DMS 273 treated with DMSO at 0.1 percent for 48 hours (cell line): ENCODE results near the gene SIRPB2.

Source experiments
- DNase-seq: peaks from one replicate; lab custom pipeline; 2025; lab: John Stamatoyannopoulos, UW

The SIRPB2 gene

DNA sequence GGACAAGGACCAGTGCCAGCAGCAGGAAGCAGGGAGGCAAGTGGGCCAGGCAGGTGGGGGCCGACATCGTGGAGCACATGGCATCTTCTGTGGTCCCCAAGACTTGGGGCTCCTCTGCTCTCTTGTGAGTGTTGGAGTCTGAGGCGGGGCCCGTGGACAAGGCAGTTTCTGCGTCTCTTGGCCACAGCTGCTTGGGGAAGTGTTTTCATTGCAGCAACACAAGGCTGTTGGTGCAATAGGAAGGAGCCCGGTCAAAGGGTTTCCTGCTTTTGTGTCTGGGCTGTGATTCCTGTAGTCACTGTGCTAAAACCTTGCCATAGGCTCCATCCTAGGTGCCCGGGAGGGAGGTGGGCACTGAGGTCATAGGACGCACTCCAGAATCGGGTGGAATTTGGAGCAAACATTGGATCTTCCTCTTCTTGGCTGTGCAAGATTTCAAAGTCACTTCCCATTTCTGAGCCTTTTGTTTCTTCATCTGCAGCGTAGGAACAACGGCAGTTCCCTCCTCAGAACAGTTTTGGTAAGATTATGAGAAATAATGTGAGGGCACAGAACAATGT is at the start of gene SIRPB2:
Gene SIRPB2 (minus strand): TSS at position 140 of the 560 bp plus-strand sequence. CDS start 61 bp downstream, at position 79.
- DNase-seq = no peak

DNA sequence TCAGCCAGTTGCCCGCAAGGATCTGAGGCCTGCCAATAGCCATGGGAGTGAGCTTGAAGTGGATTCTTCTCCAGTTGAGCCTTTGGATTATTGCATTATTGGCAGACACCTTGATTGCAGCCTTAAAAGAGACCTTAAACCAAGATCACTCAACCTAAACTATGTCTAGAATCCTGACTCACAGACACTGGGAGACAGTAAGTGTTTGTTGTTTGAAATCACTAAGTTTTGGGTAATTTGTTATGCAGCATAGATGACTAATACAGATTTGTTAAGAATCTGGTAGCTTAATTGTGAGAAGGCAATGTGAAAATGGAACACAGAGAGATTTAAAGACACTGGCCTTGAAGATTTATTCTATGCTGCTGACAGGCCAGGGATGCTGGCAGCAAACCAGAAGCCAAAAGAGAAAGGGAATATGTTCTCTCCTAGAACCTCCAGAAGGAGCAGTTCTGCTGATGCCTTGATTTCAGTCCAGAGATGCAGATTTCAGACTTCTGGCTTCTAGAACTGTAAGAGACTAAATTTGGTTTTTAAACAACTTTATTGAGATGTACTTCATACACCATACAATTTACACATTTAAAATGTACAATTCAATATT is 48.7 kb upstream of the SIRPB2 start:
- DNase-seq = no peak

DNA sequence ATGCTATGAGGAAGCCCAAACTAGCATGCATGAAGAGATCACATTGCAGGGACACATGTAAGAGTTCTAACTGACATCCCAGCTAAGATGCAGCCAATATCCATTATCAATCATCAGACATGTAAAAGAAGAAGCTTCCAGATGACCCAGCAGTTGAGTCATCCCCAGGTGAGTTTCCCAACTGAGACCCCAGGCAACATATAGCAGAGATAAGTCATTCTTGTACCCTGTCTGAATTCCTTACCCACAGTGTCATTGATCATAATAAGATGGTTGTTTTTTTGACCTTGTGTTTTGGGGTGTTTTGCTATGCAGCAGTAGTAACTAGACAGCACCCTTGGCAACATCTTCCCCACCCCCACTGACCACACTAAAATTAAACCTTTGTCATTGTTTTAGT is 47.4 kb upstream of the SIRPB2 start:
- DNase-seq = no peak

DNA sequence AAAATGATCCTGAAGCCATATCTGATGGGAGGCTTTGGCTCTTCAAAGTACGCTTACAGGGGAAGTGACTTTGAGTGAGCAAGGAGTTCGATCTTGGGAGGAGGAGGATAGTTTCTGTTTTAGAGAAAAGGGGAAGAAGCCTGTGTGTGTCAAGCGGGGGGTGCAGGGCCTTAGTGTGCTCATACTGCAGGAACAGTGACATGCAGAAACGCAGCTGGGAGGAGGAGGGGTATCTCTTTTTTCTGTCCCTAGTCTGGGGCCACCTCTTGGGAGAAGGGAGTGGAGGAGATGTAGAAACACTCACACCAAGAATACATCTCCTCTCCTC is 46.5 kb upstream of the SIRPB2 start:
- no peak for DNase-seq

DNA sequence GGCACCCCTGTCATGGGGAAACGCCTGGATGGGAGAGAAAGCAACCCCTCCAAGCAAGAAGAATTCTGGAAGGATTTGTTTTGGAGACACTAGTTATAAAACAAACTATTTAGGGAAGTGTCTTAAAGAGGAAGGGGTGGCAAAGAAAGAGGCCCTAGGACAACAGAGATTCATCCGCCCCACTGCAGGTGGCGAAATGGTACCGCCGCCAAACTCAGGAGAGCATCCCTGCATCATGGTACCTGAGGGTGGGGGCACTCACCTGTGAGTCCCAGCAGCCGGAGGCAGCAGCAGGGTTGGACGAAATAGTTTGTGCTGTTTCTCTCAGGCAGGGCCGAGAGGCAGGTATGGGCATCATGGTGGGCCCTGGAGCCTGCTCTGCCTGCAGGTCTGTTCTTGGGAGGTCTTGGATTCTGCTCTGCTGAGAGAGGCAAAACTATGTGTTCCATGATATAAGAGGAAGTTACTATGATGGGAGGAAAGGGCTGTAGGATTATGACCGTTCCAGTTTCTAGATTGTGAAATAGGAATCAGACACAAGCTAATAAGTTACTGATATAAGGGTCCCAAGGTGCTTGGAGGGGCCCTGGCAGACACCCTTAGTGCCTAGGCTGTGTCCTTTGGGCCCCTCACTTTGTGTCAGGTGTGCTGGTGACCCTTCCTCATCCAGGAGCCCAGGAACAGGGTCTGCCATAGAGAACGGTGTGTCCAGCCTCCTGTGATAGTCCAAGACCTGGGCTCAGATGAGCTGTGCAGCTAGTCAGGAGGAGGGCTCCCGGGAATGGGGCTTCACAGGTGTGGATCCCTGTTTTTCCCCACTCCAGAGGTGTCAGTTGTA is 45.9 kb upstream of the SIRPB2 start:
- DNase-seq = no peak

DNA sequence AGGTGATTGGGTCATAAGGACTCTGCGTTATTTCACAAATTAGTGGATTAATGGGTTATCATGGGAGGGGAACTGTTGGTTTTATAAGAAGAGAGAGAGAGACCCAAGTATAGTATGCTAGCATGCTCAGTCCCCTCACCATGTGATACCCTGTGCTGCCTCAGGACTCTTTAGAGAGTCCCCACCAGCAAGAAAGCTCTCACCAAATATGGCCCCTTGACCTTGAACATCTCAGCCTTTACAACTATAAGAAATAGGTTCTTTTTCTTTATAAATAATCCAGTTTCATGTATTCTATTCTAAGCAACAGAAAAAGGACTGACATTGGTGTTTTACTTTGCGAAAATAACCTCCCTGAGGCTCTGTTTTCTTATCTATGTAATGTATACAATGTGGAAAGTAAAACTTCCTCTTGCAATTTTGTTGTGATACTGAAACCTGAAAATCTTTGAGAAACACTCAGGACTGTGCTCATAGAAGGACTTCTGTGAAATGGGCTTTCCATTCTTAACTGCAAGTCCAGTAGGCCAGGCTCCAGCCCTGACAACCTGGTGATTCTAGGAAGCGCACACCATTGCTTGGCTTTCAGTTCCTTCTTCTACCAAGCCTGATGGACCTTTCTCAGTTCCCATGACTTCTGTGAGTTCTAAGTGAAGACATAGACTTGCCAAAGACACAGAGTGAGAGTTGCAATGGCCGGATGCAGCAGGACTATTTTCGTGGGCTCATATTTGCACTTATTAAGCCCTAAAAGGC is 44.4 kb upstream of the SIRPB2 start:
- DNase-seq = no peak

DNA sequence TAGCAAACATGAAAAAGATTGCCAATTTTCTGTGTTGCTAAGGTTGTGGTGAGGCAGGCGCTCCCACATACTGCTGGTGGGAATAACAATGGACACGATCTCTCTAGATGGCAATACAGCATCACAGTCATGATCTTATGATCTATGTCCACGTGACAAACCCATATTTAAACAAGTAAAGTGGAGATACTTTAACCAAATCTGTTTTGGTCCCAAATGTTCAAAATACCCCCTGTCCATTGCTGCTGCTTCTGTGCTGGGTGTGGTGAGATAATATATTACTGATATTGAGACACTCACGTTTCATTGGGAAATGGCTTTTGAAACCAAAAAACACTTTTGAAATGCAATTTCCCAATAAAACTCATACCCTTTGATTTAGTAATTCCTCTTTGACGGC is 43.3 kb upstream of the SIRPB2 start:
- no peak for DNase-seq

DNA sequence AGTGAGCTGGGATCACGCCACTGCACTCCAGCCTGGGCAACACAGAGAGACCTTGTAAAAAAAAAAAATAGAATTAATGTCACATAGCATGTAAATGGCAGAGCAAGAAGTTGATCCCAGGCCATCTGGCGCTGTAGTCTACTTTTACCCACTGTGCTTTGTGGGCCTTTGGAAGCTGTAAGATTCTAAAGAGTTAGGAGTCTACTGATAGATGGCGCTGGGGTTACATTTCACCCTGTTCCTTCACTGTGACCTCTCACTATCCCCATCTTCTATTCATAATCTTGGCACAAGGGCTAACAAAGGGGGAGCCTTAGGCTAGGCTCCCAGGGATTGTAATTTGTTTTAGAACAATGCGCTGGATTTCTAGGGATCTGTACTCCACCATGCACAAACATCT is 41.8 kb upstream of the SIRPB2 start:
- no peak for DNase-seq

DNA sequence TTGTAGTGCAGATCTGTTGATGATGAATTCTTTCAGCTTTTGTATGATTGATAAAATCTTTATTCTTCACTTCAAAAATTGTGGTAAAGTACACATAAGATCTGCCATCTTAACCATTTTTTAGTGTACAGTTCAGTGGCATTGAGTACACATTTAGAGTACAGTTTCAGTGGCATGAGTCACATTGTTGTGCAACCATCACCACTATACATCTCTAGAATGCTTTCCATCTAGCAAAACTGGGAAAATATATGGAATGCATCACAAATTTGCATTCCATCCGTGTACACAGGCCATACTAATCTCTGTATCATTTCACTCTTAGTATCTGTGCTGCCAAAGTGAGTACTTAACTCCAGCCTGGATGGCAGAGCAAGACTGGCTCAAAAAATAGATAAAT is 37.6 kb upstream of the SIRPB2 start:
- no peak for DNase-seq

DNA sequence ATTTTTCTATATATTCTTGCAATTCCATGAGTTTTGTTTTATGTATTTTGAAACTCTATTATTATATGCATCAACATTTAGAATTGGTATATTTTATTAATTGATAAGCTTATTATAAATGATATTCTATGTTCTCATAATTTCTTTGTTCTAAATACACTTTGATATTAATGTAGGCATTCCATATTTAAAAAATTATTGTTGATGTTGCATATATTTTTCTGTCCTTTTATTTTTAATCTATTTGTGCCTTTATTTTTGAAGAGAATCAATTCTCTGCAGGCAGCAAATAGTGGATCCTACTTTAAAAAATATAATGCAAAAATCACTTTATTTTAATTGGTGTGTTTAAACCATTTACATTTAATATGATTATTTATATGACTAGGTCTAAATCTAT is 36.7 kb upstream of the SIRPB2 start:
- DNase-seq = no peak

DNA sequence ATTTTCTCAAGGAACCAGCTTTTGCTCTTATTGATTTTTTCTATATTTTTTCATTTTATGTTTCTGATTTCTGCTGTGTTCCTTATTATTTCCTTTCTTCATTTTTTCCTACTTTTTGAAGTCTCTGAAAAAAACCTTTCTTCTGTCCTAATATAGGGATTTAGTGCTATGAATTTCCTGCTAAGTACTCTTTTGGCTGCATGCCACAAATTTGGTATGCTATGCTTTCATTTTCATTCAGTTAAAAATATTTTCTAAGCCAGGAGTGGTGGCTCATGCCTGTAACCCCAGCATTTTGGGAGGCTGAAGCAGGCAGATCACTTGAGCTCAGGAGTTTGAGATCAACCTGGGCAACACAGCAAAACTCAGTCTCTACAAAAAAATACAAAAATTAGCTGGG is 35.7 kb upstream of the SIRPB2 start:
- DNase-seq = no peak

DNA sequence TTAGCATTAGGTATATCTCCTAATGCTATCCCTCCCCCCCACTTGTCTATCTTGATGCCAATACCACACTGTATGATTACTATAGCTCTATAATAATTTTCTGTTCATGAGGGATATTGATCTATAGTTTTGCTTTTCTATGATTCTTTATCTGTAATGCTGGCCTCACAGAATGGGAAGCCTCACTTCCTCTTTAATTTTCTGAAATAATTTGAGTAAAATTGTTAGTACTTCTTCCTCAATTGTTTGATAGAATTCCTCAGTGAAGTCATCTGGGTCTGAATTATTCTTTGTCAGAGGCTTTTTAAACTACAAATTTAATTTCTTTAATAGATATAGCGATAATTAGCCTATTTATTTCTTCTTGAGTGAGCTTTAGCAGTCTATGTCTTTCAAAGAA is 35.1 kb upstream of the SIRPB2 start:
- DNase-seq = no peak

DNA sequence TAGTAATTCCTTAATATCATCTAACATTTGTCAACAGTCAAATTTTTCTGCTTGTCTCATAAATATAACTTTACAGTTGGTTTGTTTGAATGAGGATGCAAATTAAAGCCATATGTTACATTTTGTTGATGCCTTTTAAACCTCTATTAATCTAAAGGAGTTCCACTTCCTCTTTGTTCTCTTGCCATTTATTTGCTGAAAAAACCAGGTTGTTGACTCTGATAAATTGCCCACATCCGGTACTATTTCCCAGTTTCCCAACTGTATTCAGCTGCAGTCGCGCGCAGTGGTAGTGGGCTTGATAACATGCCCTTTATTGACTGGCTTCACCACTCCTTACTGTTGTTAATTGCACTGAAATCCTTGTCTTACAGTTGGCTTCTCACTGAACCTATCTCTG is 32.8 kb upstream of the SIRPB2 start:
- no peak for DNase-seq

DNA sequence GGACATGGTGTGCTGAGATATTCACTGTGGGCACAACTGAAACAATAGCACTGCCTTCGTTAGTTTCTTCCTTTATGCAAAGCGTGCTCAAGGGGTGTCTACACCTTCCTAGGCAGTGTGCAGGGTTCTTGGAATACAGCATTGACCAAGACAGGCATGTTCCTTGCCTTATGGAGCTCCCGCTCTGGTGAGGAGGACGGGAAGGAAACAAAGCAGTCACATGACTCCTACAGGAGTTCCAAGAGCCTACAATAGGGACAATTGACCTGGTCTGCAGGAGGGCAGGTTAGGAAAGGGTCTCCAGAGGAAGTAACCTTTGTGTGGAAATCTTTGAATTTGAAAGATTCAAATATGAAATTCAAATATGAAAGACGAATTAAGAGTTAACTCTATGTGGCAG is 25.8 kb upstream of the SIRPB2 start:
- DNase-seq = no peak

DNA sequence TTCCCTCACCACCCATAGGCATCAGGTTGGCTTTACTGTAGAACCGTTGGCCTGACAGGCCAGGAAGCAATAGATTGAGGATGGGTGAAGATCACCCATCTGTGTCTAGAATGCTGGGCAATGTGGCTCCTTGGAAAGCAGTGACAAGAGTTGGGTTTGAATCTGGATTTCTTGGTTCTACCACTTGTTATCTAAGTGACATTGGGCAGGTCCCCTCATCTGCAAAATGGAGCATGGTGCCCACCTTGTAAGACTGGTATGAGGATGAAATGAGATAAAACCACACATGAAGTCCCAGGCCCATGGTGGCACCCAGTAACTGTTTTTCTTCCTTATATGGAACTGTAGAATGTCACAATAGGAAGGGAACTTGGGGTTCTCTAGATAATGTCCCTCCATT is 22.6 kb upstream of the SIRPB2 start:
- no peak for DNase-seq

DNA sequence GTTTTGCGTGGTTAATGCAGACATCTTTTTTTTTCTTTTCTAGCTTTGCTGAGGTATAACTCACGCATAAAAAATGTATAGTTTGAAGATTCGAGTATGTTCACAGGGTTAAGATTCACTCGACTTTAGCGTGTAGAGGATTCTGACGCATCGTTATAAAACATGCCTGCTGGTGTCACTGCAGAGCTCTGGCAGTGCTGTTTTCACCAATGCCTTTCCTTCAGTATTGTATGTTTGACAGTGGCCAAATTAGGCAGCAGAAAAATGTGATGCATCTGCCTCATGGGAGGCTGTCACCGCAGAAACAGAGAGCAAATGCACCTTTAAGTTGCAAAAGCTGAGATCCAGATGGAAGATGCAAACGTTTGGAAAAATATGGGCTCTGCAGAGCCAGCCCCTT is 18.0 kb upstream of the SIRPB2 start:
- no peak for DNase-seq

DNA sequence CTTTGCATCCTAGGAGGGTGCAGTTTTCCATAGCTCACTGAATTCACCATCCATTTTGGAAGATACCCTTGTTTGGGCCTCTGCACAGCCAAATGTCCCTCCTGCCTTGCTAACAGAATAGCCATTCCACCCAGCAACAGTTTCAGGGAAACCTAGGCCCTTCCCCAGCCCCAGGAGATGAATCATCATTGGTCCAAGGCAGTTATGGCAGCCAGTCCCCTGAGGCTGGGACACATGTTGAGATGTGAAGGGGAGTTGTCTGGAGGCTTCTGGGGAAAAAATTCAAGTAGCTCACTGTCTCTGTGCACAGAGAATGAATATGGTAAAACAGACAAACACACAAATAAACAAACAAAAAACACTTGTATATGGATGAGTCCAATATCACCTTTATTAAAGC is 17.4 kb upstream of the SIRPB2 start:
- no peak for DNase-seq

DNA sequence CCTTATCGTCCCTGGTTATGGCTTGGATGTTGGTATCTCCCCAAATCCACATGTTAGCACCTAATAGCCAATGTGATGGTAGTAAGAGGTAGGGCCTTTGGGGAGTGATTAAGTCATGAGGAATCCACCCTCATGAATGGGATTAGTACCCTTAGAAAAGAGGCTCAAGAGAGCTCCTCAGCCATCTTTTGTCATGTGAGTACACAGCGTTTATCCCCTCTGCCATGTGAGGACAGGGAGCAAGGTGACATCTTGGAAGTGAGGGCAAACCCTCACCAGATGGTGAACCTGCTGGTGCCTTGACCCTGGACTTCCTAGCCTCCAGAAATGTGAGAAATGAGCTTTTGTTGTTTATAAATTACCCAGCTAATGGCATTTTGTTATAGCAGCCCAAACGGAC is 16.1 kb upstream of the SIRPB2 start:
- no peak for DNase-seq

DNA sequence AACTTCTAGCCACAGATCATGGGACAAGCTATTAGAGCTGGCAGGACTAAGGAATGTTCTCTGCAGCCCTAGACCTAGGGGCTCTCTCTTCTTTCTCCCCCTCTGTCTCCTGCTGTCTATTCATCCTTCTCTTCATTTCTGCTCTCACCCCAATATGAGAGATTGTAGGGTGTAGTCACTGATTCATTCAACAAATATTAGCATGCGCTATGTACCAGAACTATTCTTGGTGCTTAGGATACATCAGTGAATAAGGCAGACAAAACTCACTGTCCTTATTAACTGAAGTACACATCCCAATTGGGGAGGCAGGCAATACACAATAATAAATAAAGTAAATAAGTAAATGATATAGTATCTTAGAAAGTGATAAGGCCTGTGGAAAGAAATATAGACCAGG is 14.7 kb upstream of the SIRPB2 start:
- no peak for DNase-seq

DNA sequence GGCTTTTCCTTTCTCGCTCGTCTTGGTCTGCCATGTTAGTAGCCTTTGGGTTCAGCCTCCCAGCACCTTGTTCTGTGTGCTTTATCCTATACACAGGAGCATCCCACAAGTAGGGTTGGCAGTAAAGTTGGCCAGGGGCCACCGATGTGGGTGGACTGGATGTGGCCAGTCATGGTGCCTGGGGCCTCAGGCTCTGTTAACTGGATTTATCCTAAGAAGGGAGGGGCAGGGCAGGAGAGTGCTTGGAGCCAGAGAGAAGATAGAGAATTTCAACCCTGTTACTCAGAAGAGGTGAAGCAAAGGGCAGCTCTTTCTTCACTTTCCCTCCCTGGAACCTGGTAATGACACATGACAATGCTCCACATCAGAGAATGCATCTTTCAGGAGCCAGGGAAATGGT is 14.1 kb upstream of the SIRPB2 start:
- no peak for DNase-seq

DNA sequence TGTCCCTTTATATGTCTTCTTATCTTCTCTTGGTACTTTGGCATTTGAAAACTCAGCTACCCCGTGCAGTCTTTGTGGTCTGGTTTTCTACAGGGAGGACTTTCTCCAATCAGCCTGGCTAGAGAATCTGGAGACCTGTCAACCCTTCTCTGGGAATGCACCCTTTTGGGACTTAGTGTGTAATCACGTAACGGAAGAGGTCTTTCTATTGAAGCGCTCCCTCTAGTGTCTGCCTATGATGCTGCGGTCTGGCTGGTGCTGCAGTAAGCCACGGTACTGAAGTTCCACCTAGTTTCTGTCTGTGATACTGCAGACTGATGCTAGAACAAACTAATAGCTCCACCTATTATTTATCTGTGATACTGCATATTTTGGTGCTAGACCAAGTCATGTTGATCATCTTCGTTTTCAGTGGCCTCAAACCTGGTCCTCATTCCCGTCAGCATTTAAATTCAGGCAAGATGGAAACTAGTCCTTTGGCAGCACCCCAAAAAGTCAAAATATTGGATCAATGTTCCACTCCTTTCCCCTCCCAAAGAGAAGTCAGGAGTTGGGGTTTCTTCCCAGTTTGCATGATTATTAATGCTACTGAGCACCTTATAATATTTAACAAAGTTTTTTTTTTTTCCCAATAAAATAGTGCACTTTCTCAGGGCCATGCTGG is 12.5 kb upstream of the SIRPB2 start:
- peak; percentile 86 for DNase-seq

DNA sequence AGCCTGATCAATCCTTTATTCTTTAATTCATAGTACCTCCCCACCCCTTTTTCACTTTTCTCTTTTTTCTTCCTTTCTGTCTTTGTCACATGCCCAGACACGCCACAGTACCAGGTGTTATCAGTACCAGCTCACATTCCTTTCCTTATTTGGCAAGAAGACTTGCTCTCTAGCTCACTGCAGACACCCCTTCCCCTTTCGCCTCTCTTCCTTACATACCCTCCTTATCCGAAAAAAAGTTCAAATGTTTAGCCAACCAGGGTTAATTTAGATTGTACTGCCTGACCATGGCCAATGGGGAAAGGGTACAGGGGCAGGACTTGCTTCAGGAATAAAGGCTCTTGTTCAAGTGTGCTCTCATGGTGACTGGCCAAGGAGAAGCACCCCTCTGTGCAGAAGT is 9.3 kb upstream of the SIRPB2 start:
- DNase-seq = no peak
